ENCODE measurements around the gene SAP30L.
A peak's percentile ranks its signal among the peaks of the same experiment; 100 is the strongest.

Gene SAP30L

GRCh38 chr5:154466147-154466546 is 20.4 kb downstream of the SAP30L start:
- no peak for DNase-seq

GRCh38 chr5:154466671-154467070 is 20.9 kb downstream of the SAP30L start:
- no peak for DNase-seq

GRCh38 chr5:154467655-154468354 is 22.0 kb downstream of the SAP30L start:
- DNase-seq = peak; percentile 92

GRCh38 chr5:154470137-154470536 is 24.3 kb downstream of the SAP30L start:
- no peak for DNase-seq

GRCh38 chr5:154470947-154471870 is 25.4 kb downstream of the SAP30L start:
- DNase-seq = no peak

- no peak for DNase-seq
These were observed 27.2 kb downstream of the SAP30L start for GRCh38 chr5:154472871-154473580.

GRCh38 chr5:154473581-154474283 is 27.9 kb downstream of the SAP30L start:
- no peak for DNase-seq

GRCh38 chr5:154474396-154475334 is 28.9 kb downstream of the SAP30L start:
- no peak for DNase-seq

- DNase-seq = peak; percentile 65
These were observed 30.0 kb downstream of the SAP30L start for GRCh38 chr5:154475591-154476353.

GRCh38 chr5:154476354-154477205 is 30.8 kb downstream of the SAP30L start:
- no peak for DNase-seq

GRCh38 chr5:154477382-154478223 is 31.8 kb downstream of the SAP30L start:
- DNase-seq = peak; percentile 67

- no peak for DNase-seq
These were observed 32.4 kb downstream of the SAP30L start, which contains the start of gene HAND1 for GRCh38 chr5:154478224-154478565. HAND1 (minus strand) TSS chr5:154478227; CDS start chr5:154478008, 219 bp downstream.

GRCh38 chr5:154478752-154479159 is 33.0 kb downstream of the SAP30L start:
- DNase-seq = no peak

GRCh38 chr5:154479160-154479943 is 33.6 kb downstream of the SAP30L start:
- peak; percentile 52 for DNase-seq

- no peak for DNase-seq
These were observed 34.4 kb downstream of the SAP30L start for GRCh38 chr5:154479944-154480750.

GRCh38 chr5:154480847-154481246 is 35.0 kb downstream of the SAP30L start:
- peak; percentile 59 for DNase-seq

Measured in activated CD8-positive, alpha-beta memory T cell treated with anti-CD3 and anti-CD28 coated beads for 24 hours (primary cell).